Adrenal gland (tissue), 12 donors: Measurements from ENCODE around the gene FLNC. TPM values are rescaled to one million over a fixed set of nuclear protein-coding genes. Genes with fewer than 3 reads are reported as not detected.

Source experiments
- DNase-seq, 7 donors: peaks; one replicate each; pipeline ENCODE4 v3.0.0-alpha.2; 2019 to 2020
- H3K27ac ChIP-seq, 5 donors: fragments of 200-600 bp; sonication (generic) in 4 of 5; 1 replicate in 3 of 5; 2 replicates in 2 of 5; pipeline versions ENCODE4 v1.5.1 to v1.8.0; 2016 to 2020; ENCODE audit warnings: mild to moderate bottlenecking in 1 of 5
- H3K27me3 ChIP-seq: fragments of 200-600 bp; 2 replicates; pipeline ENCODE4 v1.8.0; 2021
- H3K36me3 ChIP-seq, 2 donors: fragments of 200-600 bp; replicated peaks in 1 of 2; 1 replicate in 1 of 2; 2 replicates in 1 of 2; pipeline versions ENCODE4 v1.5.1 to v1.8.0; 2018 to 2022
- H3K4me1 ChIP-seq, 2 donors: fragments of 200-600 bp; replicated peaks in 1 of 2; 1 replicate in 1 of 2; 2 replicates in 1 of 2; pipeline versions ENCODE4 v1.5.1 to v1.8.0; 2018 to 2021
- H3K4me3 ChIP-seq, 4 donors: fragments of 200-600 bp; sonication (generic) in 3 of 4; one replicate each; pipeline ENCODE4 v1.5.1; 2016 to 2018
- H3K9me3 ChIP-seq, 3 donors: fragments of 200-600 bp; sonication (generic) in 1 of 3; replicated peaks in 1 of 3; 1 replicate in 2 of 3; 2 replicates in 1 of 3; pipeline versions ENCODE4 v1.5.1 to v1.8.0; 2016 to 2021
- CTCF ChIP-seq, 6 experiments: fragments of 450-650 bp in 4 of 6; fragments of 200-600 bp in 2 of 6; sonication (generic) in 1 of 6; IDR thresholded peaks; 1 replicate in 5 of 6; 2 replicates in 1 of 6; pipeline versions ENCODE4 v1.5.1 to v1.8.0; 2016 to 2021; ENCODE audit warnings: antibody characterized with exemption in 6 of 6, mild to moderate bottlenecking in 2 of 6, moderate library complexity in 1 of 6
- POLR2A ChIP-seq, 2 donors: fragments of 450-650 bp; IDR thresholded peaks; one replicate each; pipeline ENCODE4 v1.6.1; 2017; ENCODE audit warnings: antibody characterized with exemption in 2 of 2, mild to moderate bottlenecking in 2 of 2, moderate library complexity in 1 of 2
- WGBS, 4 donors: extraction: QIAGEN DNeasy Blood & Tissue Kit in 2 of 4; methylation state at CpG; one replicate each; pipeline versions ENCODE4 v1.1.5 to v1.1.7; 2013 to 2017; 5-methylcytosine and 5-hydroxymethylcytosine counted together
- intact Hi-C, 2 donors: fragments of 100-400 bp; cut with DNase I; formaldehyde crosslinking; loops; one replicate each; pipeline versions ENCODE4 v1.14.1 to v1.15.0; 2022 to 2023
- polyA plus RNA-seq, 3 donors: library from polyadenylated mRNA; stranded (reverse); fragments of 200-250 nt in 2 of 3; fragments of 350-450 nt in 1 of 3; fragmentation: Illumina TruSeq in 1 of 3; extraction: RNeasy Lipid Tissue Mini Kit (QIAGEN cat#74804) in 1 of 3; gene quantifications; one replicate each; pipeline ENCODE4 v1.2.3, GENCODE V29; 2013 to 2014
- total RNA-seq, 9 donors: library from RNA; depleted of rRNA in 4 of 9; stranded (reverse); fragments of >200 nt in 4 of 9; fragments of 120-200 nt in 1 of 9; fragmentation: NEBNext Ultra II Directional in 1 of 9; extraction: Animal tissue kit (Norgen Biotek cat#: 25700) in 1 of 9; gene quantifications; one replicate each; pipeline versions ENCODE4 v1.1.0 to v1.2.4, GENCODE V29; 2013 to 2023
- donor health status: healthy with polysubstance abuse.
- donor health status: Bipolar disorder and iron deficiency.
- donor health status: DM: yes; HTN: yes; CAD: no.
- donor health status: DM: no; HTN: no; CAD: no.
- donor health status: DM: no; HTN: no; CAD: no.
- donor health status: DM: yes; HTN: yes; CAD: no.

FLNC gene
- total and polyA plus RNA-seq, 12 donors, result 0.66 to 7.3 (median 2.5) TPM

- H3K27ac ChIP-seq, result no peak overlapping the region
- H3K36me3 ChIP-seq, result no peaks in the 10 kb centered on the region
- no peaks in the 10 kb centered on the region for H3K4me1 ChIP-seq
- intact Hi-C loops, result no loop called here
- DNase-seq, result no peak
- H3K27me3 ChIP-seq, result no peaks in the 10 kb centered on the region
- WGBS, 4 donors, result 90 to 96% (median 94%) methylated on average over 5 of the region's 5 CpGs
- H3K9me3 ChIP-seq, result no peaks in the 10 kb centered on the region
- H3K4me3 ChIP-seq, result no peak overlapping the region
- TF ChIP-seq CTCF (IDR thresholded peaks at IDR 0.05), result no peak
- TF ChIP-seq POLR2A (IDR thresholded peaks at IDR 0.05), result no peak
These were observed 25.0 kb upstream of the FLNC start for GRCh38 chr7:128805225-128805624.

GRCh38 chr7:128807191-128807590, 23.0 kb upstream of the FLNC start:
- Histone ChIP-seq H3K4me1 (no peaks in the 10 kb centered on the region), H3K4me3 (no peak overlapping the region), H3K27me3 (no peaks in the 10 kb centered on the region), H3K9me3 (no peaks in the 10 kb centered on the region), H3K36me3 (no peaks in the 10 kb centered on the region), H3K27ac (no peak overlapping the region)
- WGBS, 4 donors, result 75 to 91% (median 88%) methylated on average over 6 to 8 of the region's 8 CpGs
- TF ChIP-seq CTCF (IDR thresholded peaks at IDR 0.05), result no peak
- no peak for DNase-seq
- intact Hi-C loops, result no loop called here

- H3K27me3 ChIP-seq, result no peaks in the 10 kb centered on the region
- H3K36me3 ChIP-seq, result no peaks in the 10 kb centered on the region
- H3K4me3 ChIP-seq, result no peak overlapping the region
- DNase-seq, result no peak
- H3K9me3 ChIP-seq, result no peaks in the 10 kb centered on the region
- H3K4me1 ChIP-seq, result no peaks in the 10 kb centered on the region
- intact Hi-C loops, result no loop called here
- no peak overlapping the region for H3K27ac ChIP-seq
- 71 to 89% (median 79%) methylated on average over 2 to 3 of the region's 3 CpGs for WGBS, 4 donors
- TF ChIP-seq POLR2A (IDR thresholded peaks at IDR 0.05) (no peak), CTCF (IDR thresholded peaks at IDR 0.05) (no peak)
These were observed 20.8 kb upstream of the FLNC start for GRCh38 chr7:128809363-128809762.

- intact Hi-C loops, result no loop called here
- H3K27ac ChIP-seq, result no peak overlapping the region
- H3K4me3 ChIP-seq, result no peak overlapping the region
- no peak for DNase-seq
- H3K9me3 ChIP-seq, result no peaks in the 10 kb centered on the region
- H3K36me3 ChIP-seq, result no peaks in the 10 kb centered on the region
- no peaks in the 10 kb centered on the region for H3K27me3 ChIP-seq
- TF ChIP-seq POLR2A (IDR thresholded peaks at IDR 0.05) (no peak), CTCF (IDR thresholded peaks at IDR 0.05) (no peak)
- 84 to 94% (median 88%) methylated on average over 2 of the region's 2 CpGs for WGBS, 4 donors
- H3K4me1 ChIP-seq, result no peaks in the 10 kb centered on the region
These were observed 19.7 kb upstream of the FLNC start for GRCh38 chr7:128810473-128810872.
